Suprapubic skin (tissue), 3 donors: ENCODE data around the gene CAPN7.

ENCODE experiments used
- CTCF ChIP-seq, 2 donors: fragments of 200-600 bp in 1 of 2; fragments of 450-650 bp in 1 of 2; sonication (generic) in 1 of 2; IDR thresholded peaks; one replicate each; pipeline ENCODE4 v1.5.1; 2016 to 2019; ENCODE audit warnings: antibody characterized with exemption in 2 of 2, mild to moderate bottlenecking in 1 of 2, moderate library complexity in 1 of 2
- POLR2A ChIP-seq, 2 donors: fragments of 450-650 bp; IDR thresholded peaks; one replicate each; pipeline ENCODE4 v1.6.1; 2017; ENCODE audit warnings: antibody characterized with exemption in 2 of 2, mild to moderate bottlenecking in 2 of 2, moderate library complexity in 2 of 2

GRCh38 chr3:15221574-15222217 lies 15.7 kb downstream of the CAPN7 start:
- TF ChIP-seq CTCF (IDR thresholded peaks at IDR 0.05), result no peak
- TF ChIP-seq POLR2A (IDR thresholded peaks at IDR 0.05), result no peak
